Right renal cortex interstitium (tissue), 3 donors: ENCODE data around the gene ANKRD17. TPM values are rescaled to one million over a fixed set of nuclear protein-coding genes. Genes with fewer than 3 reads are reported as not detected.
A peak's percentile ranks its signal among the peaks of the same experiment; 100 is the strongest.

ENCODE experiments used
- DNase-seq, 3 donors: peaks; one replicate each; pipeline ENCODE4 v3.0.0-alpha.2; 2013; ENCODE audit warnings: low read depth in 3 of 3, low spot score in 2 of 3
- polyA plus RNA-seq, 3 donors: library from polyadenylated mRNA; unstranded; fragments of 120-200 nt; gene quantifications; one replicate each; pipeline ENCODE4 v1.2.1, GENCODE V29; 2013; ENCODE audit not compliant: insufficient read length in 3 of 3

ANKRD17 gene
- polyA plus RNA-seq, 3 donors, result 76.8 to 84.6 (median 78.9) TPM

GRCh38 chr4:73137121-73137520 is 121.5 kb downstream of the ANKRD17 start:
- no peak for DNase-seq

- DNase-seq, result no peak
Measured at GRCh38 chr4:73133784-73134183, 124.8 kb downstream of the ANKRD17 start.

GRCh38 chr4:73131281-73131680 is 127.3 kb downstream of the ANKRD17 start:
- DNase-seq, result no peak

- no peak for DNase-seq
Measured at GRCh38 chr4:73129319-73129718, 129.3 kb downstream of the ANKRD17 start.

- no peak for DNase-seq
Measured at GRCh38 chr4:73127839-73128453, 130.7 kb downstream of the ANKRD17 start.

GRCh38 chr4:73109493-73109892 is 149.1 kb downstream of the ANKRD17 start:
- DNase-seq, result no peak

- DNase-seq, result no peak
Measured at GRCh38 chr4:73104695-73105094, 153.9 kb downstream of the ANKRD17 start.

- no peak for DNase-seq
Measured at GRCh38 chr4:73103799-73104503, 154.6 kb downstream of the ANKRD17 start.

GRCh38 chr4:73099143-73099542 is 159.5 kb downstream of the ANKRD17 start:
- no peak for DNase-seq

GRCh38 chr4:73098713-73099112 is 159.9 kb downstream of the ANKRD17 start:
- no peak for DNase-seq

- DNase-seq, result peak; percentile 6 to 29 (median 17)
Measured at GRCh38 chr4:73098016-73098415, 160.6 kb downstream of the ANKRD17 start.

GRCh38 chr4:73092868-73093267 is 165.7 kb downstream of the ANKRD17 start:
- DNase-seq, result no peak

- no peak for DNase-seq
Measured at GRCh38 chr4:73090738-73091137, 167.9 kb downstream of the ANKRD17 start.

GRCh38 chr4:73087871-73088270 is 170.7 kb downstream of the ANKRD17 start:
- DNase-seq, result no peak

GRCh38 chr4:73086095-73086868 is 172.3 kb downstream of the ANKRD17 start:
- no peak for DNase-seq

- no peak for DNase-seq
Measured at GRCh38 chr4:73080789-73081188, 177.8 kb downstream of the ANKRD17 start.

GRCh38 chr4:73075832-73076231 is 182.8 kb downstream of the ANKRD17 start:
- no peak for DNase-seq

GRCh38 chr4:73070074-73070390 is 188.6 kb downstream of the ANKRD17 start:
- no peak for DNase-seq

- peak; percentile 94 to 98 (median 97) for DNase-seq
Measured at GRCh38 chr4:73069338-73070073, 189.1 kb downstream of the ANKRD17 start, which contains the start of gene COX18. Gene COX18 (minus strand): TSS chr4:73069716. CDS start chr4:73069649, 67 bp downstream.

- DNase-seq, result peak; percentile 51 to 73 (median 60)
Measured at GRCh38 chr4:73068491-73069337, 189.9 kb downstream of the ANKRD17 start.
